ENCODE measurements around the gene SRRM5.
"Not testable (repeated sequence)": the region's sequence is repeated elsewhere in the genome, so short reads cannot be mapped to it uniquely, and the experiment has no call there.

The SRRM5 gene

DNA sequence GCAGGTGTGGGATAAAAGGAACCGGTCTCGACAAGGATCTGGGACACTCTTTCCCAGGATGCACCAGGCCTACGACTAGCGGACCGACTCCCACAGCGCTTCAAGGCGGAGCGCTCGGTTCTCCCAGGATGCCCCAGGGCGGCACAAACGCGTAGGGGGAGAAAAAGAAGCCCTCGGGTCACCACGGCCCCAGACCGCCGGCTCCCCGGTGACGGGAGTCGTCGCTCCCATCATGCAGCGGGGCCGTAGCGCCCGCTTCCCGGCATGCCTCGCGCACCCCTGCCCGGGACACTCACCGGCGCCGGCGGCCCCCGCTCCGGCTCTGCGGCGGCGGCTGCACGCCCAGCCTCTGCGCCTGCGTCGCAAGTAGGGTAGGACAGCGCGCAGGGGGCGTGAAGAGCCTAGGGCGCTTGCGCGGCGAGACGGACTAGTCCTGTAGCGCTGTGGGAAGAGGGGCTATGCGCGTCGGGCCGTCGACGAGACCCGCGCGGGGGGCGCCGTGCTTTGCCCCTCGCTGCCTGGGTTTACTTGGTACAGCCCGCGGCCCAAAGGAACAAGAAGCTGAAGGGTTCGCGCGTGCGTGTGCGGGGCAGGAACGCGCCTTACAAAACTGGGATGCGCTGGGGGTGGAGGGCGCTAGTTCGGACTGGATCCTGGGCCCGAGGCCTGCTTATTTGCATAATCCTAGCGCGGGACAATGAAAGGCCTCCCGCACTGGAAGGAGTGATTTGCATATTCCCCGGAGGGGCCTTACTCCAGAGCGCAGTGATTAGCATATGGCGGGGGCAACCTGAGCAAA lies 7.6 kb downstream of the SRRM5 start, which contains the start of gene ZNF428:
Gene ZNF428 (minus strand): TSS at position 368 of the 799 bp plus-strand sequence. CDS start 5,325 bp downstream, outside the sequence.
- DNase-seq: peak; percentile 86 to 97

DNA sequence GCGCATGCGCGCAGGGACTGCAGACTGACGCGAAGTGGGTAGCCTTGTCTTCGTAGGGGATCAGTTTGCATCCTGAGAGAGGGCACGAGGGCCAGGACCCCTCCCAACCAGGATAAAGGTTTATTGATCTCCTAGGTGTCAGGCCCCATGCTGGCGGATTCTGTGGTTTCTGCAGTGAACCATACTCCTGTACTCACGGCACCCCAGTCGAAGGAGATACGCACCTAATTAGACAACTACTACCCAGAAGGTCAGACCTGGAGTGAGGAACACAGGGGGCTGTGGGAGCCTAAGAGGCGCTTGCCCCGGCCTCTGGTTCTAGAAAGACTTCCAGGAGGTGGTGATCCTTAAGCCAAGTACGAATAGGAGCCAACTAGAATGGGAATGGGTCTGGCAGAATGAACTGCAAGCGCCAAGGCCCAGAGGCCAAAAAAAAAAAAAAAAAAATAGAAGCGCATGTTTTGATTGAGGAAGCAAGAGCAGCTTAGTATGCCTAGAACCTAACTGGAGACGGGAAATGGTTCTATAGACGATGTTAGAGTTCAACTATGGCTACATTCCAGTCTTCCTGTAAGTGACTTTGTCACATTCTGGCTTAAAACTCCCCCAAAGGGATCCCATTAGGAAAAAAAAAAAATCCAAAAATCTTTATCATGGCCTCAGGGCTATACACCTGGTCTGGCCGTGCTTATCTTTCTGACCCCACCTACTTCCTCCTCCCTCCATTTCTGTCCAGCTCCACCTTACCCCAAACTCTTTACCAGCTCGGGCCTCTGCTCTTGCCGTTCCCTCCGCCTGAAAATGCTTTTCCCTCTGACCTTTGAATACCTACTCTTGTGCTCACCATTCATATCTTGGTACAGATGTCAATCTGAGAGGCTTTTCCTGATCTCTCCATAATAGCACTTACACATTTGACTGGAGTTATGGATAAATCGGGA lies 8.4 kb downstream of the SRRM5 start:
- DNase-seq: peak in 1 of 2 experiments; percentile 54

DNA sequence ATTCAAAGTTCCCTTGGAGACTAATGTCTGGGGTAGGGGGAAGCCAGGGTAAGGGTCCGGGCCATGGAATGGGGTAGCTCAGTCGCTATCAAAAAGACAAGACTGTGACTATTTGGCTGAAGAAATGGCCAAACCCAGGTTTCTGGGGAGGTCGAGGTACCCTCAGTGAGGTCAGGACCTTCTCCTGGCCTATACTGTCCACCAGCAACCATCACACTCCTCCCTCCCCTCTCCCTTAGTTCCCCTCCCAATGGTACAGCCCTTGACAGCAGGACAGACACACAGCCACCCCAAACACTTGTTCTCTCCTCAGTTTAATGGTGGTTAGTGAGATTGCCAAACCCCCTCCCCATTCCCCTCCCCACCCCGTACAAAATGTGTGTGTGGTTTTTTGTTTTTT lies 10.2 kb downstream of the SRRM5 start:
- DNase-seq: no peak

DNA sequence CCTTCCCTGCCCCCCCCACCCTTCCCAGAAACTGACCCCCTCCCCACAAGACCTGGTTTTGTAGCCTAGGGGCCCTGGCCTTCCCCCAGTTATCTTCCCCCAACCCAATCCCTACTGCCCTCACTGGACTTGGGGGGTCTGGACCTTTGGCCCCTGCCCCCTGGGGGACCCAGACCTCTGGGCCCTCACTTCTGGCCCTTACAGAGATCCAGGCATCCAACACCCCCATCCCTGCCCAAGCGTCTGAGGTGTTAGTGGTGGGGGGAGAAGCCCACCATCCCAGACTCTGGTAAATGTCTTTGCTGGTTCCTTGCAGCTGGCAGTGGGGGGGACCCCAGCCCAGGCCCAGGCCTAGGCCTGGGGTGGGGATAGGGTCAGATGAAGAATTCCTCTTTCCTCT lies 11.1 kb downstream of the SRRM5 start:
- DNase-seq: no peak

DNA sequence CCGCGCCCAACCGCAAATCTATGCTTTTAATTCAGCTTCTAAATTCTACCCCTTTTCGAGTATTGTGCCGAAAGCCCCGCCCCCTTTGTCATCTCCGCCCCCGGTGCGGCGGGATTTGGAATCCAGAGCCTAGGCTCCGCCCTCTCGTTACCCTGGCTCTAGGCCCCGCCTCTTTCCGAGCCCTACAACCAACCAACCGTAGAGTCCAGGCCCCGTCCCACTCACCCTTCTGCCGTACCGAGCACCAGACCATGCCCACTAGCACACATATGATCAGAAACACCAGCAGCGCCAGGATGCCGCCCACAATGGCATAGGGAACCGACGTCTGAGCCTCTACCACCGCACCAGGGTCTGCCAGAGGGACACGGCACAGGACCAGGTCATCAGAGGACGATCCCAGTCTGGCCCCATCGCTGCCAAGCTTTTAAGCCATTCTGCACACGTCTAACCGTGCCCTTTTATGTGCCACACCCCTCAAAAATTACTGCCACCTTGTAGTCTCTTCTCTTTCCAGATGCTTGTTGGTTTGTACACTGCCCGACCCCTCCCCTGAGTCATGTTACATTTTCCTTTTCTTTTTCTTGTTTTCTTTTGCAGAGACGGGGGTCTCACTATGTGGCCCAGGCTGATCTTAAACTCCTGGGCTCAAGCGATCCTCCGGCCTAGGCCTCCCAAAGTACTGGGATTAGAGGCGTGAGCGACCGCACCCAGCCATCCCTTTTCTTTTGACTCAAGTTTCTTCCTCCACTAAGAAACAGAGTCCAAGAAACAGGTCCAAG lies 12.2 kb downstream of the SRRM5 start:
- DNase-seq: no peak

DNA sequence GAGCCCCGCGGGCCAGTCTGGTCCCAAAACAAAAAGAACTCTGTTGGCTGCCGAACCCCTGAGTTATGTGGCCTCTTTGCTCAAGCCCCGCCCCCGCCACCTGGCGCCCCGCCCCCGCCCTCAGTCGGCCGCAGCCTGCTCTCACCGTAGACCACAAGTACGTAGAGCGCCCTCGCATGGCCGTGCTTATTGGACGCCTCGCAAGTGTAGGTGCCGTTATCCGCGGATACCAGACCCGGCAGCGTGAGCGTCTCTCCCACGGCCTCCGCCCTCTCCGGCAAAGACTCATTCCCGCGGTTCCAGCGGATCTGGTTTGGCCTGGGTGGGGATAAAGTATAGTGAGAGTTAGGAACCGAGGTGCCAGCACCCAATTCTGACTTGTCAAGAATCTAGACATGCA lies 13.0 kb downstream of the SRRM5 start:
- no peak for DNase-seq

DNA sequence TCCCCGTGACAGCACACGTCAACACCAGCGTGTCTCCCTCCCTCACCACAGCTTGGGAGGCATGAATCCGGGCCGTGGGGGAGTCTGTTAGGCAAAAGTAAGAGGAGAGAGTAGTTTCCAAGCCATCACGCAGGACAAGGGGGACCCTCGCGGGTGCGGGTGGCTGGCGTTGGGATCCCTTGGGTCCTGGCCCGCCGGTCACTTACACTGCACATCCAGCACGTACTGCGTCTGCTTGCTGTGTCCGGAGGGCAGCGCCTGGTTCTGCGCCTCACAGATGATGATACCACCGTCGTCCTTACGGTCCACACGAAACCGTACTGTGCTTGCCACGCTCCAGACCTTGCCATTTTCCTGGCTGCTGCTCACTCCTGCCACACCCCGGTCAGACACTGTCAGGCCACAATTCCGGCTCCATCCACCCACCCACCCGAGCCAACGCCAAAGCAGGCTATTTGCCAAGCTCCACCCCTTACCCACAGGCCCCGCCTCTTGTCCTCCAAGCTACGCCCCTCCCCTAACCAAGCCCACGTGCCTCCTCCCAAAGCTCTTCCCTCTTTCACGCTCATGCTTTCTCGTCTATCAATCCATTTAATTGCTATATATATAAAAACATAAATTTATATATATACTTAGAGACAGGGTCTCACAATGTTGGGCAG lies 14.2 kb downstream of the SRRM5 start:
- DNase-seq: no peak

DNA sequence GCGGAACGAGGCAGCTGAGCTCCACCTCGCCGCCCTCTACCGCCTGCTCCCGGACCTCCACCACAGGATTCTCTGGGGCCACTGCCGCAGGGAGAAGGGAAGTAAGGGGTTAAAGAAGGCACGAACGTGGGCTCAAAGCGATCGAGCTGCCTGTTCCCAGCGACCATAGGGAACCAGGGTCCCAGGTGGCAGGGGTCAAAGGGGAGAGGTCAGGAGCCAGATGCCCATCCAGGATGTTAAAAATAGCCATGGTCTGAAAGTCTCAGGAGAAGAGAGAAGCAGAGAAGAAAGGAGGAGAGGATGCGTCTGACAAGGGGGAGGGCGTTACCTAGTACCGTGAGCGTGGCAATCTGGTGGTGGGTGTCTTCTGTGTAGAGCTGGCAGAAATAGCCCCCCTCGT lies 14.9 kb downstream of the SRRM5 start:
- DNase-seq: no peak

DNA sequence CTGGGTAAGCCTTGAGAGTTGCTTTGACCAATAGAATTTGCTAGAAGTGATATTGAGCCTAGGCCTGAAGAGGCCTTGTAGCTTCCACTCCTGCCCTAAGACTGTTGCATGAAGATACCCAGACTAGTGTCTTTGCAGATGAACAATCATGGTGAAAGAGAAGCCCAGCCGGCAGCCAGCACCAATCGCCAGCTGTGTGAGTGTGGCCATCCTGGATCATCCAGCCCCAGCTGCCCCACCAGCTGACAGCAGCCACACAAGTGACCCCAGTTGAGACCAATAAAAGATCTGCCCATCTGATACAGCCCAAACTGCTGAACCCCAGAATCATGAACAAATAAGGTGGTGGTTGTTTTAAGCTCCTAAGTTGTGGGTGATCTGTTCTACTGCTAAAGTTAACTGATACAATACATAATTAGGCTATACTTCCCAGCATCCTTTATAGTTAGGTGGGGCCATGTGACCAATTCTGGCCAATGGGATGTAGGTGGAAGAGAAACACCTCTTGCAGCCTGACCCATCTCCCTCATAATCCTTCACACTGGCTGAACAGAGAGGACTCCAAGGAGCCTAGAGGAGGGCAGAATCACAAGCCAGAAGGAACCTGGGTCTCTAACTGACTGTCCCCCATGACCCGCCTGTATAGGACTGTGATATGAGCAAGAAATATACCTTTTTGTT lies 16.9 kb downstream of the SRRM5 start:
- DNase-seq: no peak

DNA sequence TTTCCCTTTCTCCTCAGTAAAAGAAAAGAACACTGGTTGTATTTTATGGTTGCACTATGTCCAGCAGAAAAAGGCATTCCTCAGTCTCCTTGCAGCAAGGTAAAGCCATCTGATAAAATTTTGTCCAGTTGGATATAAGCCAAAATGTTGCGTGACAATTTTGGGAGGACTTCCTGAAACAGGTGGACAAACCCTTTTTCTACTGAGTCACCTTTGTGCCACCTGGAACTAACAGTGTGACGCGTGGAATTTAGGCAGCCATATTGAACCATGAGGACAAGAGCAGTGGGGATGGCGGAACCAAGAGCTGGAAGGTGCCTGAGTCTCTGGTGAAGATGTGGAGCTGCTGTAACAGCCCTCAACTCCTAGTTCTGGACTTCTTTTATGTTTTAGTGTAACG lies 19.6 kb downstream of the SRRM5 start:
- no peak for DNase-seq

DNA sequence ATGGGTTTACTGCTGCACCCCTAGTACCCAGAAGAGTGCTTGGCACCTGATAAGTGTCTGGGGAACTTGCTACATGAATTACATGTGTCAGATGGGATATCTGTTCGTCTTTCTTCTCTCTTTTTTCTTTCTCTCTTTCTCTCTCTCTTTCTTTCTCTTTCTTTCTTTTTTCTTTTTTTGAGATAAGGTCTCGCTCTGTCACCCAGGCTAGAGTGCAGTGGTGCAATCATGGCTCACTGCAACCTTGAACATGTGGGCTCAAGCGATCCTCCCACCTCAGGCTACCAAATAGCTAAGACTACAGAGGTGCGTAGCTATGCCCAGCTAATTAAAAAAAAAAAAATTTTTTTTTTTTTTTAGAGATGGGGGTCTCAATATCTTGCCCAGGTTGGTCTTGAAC lies 21.6 kb downstream of the SRRM5 start:
- no peak for DNase-seq

DNA sequence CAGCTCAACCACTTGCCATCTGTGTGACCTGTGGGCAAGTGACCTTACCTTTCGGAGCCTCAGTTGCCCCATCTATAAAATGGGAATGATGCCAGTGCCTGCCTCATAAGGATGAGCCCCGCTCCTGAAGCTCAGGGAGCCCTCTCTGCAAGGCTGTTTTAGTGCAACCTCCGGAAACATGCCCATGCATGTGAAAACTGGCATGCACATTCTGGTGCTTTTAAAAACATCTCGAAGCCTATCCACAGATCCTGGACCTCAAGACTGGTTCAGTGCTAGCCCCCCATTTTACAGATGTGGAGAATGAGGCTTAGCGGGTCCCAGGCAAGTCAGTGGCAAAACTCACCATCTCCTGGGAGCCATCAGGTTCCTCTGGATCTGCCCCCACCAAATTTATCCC lies 22.2 kb downstream of the SRRM5 start:
- no peak for DNase-seq

DNA sequence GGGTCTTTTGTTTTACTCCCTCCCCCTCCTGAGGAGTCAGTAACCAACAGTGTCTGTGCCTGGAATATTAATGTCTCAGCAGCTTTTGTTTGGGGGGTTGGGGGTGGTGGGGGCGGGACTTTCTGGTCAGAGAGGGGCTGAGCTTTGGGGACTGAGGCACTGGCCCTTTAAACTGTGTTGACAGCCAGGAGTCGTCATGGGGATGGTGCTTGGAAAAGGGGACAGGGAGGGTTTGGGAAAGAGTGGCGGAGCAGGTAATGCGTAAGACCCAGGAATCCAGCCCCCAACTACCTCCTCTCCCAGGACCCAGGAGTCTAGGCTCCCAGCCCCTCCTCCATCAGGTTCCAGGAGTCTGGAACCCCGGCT lies 22.6 kb downstream of the SRRM5 start:
- no peak for DNase-seq

DNA sequence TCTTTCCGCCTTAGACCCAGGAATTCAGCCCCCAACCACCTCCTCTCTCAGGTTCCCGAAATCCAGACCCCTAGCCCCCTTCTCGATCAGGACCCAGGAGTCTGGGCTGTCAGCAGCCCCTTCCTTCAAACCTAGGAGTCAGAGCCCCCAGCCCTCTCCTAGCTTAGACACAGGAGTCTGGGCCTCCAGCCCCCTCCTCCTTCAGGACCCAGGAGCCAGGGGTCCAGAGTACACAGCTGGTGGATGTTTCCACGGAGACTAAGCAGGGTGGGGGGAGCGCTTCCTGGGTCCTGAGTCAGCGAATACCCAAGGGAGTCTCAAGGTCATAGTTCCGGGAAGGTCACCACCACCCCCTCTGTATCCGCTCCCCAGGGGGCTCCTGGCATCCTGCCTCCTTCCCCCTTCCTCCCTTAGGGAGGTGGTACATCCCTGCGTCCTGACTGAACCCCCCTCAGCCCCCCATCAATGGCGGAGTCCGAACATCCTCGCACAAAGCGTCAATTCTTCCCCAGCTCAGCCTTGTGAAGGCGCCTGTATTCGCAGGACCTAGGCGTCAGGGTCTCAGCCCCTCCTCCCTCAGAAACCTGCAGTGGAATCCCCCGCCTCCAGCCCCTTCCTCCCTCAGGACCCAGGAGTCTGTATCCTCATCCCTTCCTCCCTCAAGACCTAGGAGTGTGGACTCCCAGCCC lies 23.1 kb downstream of the SRRM5 start:
- DNase-seq: no peak

DNA sequence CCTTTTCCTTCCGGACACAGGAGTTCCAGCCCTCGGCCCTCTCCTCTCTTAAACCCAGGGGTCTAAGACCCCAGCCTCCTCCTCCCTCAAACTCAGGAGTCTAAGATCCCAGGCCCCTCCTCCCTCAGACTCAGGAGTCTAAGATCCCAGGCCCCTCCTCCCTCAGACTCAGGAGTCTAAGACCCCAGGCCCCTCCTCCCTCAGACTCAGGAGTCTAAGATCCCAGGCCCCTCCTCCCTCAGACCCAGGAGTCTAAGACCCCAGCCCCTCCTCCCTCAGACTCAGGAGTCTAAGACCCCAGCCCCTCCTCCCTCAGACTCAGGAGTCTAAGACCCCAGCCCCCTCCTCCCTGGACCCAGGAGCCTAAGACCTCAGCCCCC lies 23.7 kb downstream of the SRRM5 start:
- not testable (repeated sequence) for DNase-seq

DNA sequence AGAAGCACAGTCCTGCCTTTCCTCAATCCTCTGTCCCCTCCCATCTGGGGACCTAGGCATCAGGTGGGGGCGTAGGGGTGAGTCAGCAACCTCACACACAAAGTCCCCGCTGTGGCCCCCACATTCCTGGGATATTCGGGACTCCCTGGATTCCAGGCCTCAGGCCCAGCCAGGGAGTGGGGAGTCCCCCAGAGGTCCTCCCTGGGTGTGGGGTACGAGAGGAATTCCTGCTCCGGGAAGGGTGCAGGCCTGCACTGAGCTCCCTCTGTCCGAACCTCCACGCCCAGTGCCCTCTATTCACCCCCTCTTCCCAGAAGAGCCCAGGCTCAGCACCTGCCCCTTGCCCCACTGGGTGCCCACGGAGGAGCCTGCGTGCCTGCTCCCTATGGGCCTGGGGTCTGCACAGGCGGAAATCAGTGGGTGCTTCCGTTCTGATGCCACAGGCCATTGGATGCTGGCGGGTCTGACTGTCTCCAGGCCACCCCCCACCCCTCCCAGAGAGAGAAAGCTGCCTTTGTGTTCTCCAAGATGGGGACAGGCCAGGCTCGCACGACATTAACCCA lies 24.3 kb downstream of the SRRM5 start:
- no peak for DNase-seq

DNA sequence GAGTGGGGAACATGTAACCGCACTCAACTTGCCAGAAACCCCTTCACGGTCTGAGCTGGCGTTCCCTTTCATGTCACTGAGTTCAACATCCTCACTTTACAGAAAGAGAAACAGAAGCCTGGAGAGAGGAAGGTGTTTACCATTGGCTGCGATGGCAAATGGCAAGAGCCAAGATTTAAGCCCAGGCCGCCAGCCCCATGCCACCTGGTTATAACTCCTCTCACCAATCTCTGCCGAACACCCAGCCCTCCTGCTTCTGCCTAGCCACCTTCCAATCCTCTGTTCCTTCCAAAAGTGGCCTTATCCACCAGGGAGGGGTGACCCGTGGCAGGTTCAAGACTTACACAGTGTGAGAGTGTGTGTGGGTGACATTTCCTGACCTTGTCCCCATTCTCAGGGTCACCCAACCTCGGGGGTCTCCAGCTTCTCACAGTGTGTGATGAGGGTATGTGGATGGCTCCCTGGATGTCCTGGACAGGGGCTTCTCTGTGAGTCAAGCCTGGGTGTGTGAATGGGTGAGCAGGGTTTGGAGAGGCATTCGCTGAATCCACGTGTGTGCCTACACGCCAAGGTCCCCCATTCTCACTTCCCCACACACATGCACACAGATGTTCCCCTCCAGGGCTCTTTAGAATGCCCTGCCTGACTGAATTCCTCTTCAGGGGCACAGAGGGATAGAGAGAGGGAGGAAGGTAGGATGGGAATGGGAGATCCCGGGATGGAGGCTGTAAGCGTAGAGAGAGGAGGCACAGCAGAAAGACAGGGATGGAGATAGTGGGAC lies 26.5 kb downstream of the SRRM5 start:
- no peak for DNase-seq

DNA sequence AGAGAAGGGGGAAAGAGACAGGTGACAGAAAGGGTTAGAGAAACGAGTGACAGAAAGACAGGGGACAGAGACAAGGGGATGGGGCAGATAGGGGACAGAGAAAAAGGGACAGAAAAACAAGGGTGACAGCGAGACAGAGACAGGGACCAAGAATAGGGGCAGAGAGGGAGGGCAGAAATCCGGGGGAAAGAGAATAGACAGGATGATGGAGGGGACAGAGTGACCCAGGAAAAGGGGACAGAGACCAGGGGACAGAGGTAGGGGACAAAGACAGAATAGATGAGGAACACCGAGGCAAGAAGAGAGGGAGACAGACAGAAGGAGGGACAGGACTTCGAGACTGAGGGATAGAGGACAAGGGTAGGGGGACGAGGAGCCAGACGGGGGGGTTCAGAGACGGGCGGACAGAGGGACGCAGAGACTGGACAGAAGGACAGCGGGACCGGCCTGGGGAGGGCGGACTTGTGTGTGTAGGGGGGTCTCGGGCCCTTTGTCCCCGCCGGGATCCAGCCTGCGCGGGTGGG lies 27.2 kb downstream of the SRRM5 start:
- no peak for DNase-seq

DNA sequence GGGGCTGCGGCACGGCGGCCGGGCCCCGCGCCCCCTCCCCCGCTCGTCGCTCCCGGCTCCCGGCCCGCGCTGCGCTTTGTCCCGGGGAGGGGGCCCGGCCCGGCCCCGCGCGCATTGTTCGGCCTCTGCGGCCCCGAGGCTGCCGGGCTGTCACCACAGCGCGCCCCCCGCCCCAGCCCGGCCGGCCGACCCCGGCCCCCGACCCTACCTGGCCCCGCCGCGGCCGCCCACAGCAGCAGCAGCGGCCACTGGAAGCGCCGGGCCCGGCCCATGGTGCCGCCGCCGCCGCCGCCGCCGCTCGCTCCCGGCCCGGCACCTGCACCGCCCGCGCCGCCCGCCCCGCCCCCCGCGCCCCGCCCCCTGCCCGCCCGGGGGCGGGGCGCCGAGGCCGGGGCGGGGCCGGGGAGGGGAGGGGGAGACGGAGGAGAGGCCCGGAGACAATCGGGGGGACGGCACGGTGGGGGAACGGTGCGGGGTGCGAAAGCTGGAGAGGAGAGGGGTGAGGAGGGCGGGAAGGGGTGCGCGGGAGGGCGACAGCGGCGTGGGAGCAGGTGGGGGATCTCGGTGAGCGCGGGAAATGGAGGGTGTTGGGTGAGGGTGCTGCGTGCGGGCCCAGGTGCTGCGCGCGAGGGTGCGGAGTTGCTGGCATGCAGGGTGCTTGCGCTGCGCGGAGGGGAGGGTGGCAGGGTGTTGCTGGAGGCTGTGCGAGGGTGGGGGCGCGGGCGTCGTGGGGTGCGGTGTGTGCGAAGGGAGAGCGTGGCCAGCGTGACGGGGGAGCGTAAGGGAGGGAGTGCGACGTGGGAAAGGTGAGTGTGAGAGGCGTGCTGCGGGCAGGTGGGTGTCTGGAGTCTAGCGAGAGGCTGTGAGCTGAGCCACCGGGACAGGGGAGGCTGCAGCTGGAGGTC lies 27.9 kb downstream of the SRRM5 start, which contains the start of gene CADM4:
Gene CADM4 (minus strand): TSS at position 332 of the 905 bp plus-strand sequence. CDS start 60 bp downstream, at position 272.
- DNase-seq: peak in 1 of 2 experiments; percentile 34

All from NCI-H446 (cell line).